Liver (tissue), 9 donors: ENCODE measurements around the gene CDH13. TPM values are rescaled to one million over a fixed set of nuclear protein-coding genes. Genes with fewer than 3 reads are reported as not detected.

Source experiments
- DNase-seq: peaks from one replicate; pipeline ENCODE4 v3.0.0-alpha.2; 2017; ENCODE audit warnings: low spot score
- H3K27ac ChIP-seq, 2 donors: one replicate each; pipeline ENCODE4 v1.7.0; 2013; ENCODE audit warnings: inconsistent platforms in 2 of 2, low read length in 2 of 2, control low read depth in 1 of 2, low read depth in 1 of 2, mild to moderate bottlenecking in 1 of 2
- H3K27me3 ChIP-seq, 4 donors: one replicate each; pipeline versions ENCODE4 v1.6.1 to v1.7.0; 2013; ENCODE audit warnings: low read length in 3 of 4, inconsistent platforms in 1 of 4, mild to moderate bottlenecking in 1 of 4, moderate library complexity in 1 of 4; ENCODE audit not compliant: control insufficient read depth in 4 of 4, insufficient read depth in 4 of 4
- H3K36me3 ChIP-seq, 4 donors: one replicate each; pipeline versions ENCODE4 v1.6.1 to v1.7.0; 2013; ENCODE audit warnings: low read length in 3 of 4, mild to moderate bottlenecking in 3 of 4, low read depth in 1 of 4, moderate library complexity in 1 of 4; ENCODE audit not compliant: control insufficient read depth in 4 of 4, insufficient read depth in 3 of 4
- H3K4me1 ChIP-seq, 4 donors: one replicate each; pipeline versions ENCODE4 v1.6.1 to v1.7.0; 2013; ENCODE audit warnings: low read length in 3 of 4, mild to moderate bottlenecking in 3 of 4, moderate library complexity in 1 of 4; ENCODE audit not compliant: control insufficient read depth in 4 of 4, insufficient read depth in 4 of 4
- H3K4me3 ChIP-seq, 3 donors: one replicate each; pipeline versions ENCODE4 v1.6.1 to v1.7.0; 2013; ENCODE audit warnings: low read length in 3 of 3, control low read depth in 1 of 3, low read depth in 1 of 3, mild to moderate bottlenecking in 1 of 3
- H3K9ac ChIP-seq, 2 donors: one replicate each; pipeline ENCODE4 v1.7.0; 2013; ENCODE audit warnings: low read length in 2 of 2, mild to moderate bottlenecking in 2 of 2, moderate library complexity in 2 of 2, control low read depth in 1 of 2, low read depth in 1 of 2
- H3K9me3 ChIP-seq, 4 donors: one replicate each; pipeline versions ENCODE4 v1.6.1 to v1.7.0; 2013; ENCODE audit warnings: low read length in 3 of 4; ENCODE audit not compliant: control insufficient read depth in 4 of 4
- EGR1 ChIP-seq, 2 donors: IDR thresholded peaks; 2 replicates each; pipeline ENCODE4 v1.6.1; 2016 to 2018; ENCODE audit warnings: antibody characterized with exemption in 2 of 2, low read depth in 2 of 2
- FOXA1 ChIP-seq: IDR thresholded peaks from 2 replicates; pipeline ENCODE4 v1.6.1; 2016; ENCODE audit warnings: antibody characterized with exemption
- FOXA2 ChIP-seq: IDR thresholded peaks from 2 replicates; pipeline ENCODE4 v1.6.1; 2016; ENCODE audit warnings: antibody characterized with exemption
- GABPA ChIP-seq, 2 donors: IDR thresholded peaks in 1 of 2; conservative IDR thresholded peaks in 1 of 2; 2 replicates each; pipeline ENCODE4 v1.6.1; 2016; ENCODE audit warnings: antibody characterized with exemption in 2 of 2, mild to moderate bottlenecking in 1 of 2, moderate library complexity in 1 of 2
- HNF4A ChIP-seq, 2 donors: conservative IDR thresholded peaks; 2 replicates each; pipeline ENCODE4 v1.6.1; 2016; ENCODE audit warnings: antibody characterized with exemption in 2 of 2, mild to moderate bottlenecking in 2 of 2
- HNF4G ChIP-seq: IDR thresholded peaks from 2 replicates; pipeline ENCODE4 v1.6.1; 2016; ENCODE audit warnings: antibody characterized with exemption
- JUND ChIP-seq, 2 donors: IDR thresholded peaks; 2 replicates each; pipeline ENCODE4 v1.6.1; 2016; ENCODE audit warnings: antibody characterized with exemption in 2 of 2
- NR2F2 ChIP-seq: IDR thresholded peaks from 2 replicates; pipeline ENCODE4 v1.6.1; 2016; ENCODE audit warnings: antibody characterized with exemption
- RAD21 ChIP-seq, 2 donors: IDR thresholded peaks; 2 replicates each; pipeline ENCODE4 v1.6.1; 2016; ENCODE audit warnings: antibody characterized with exemption in 2 of 2, mild to moderate bottlenecking in 2 of 2
- RXRA ChIP-seq, 2 donors: IDR thresholded peaks; 2 replicates each; pipeline ENCODE4 v1.6.1; 2017 to 2018; ENCODE audit warnings: antibody characterized with exemption in 2 of 2, mild to moderate bottlenecking in 1 of 2
- SP1 ChIP-seq: IDR thresholded peaks from 2 replicates; pipeline ENCODE4 v1.6.1; 2018; ENCODE audit warnings: antibody characterized with exemption, mild to moderate bottlenecking
- TAF1 ChIP-seq: conservative IDR thresholded peaks from 2 replicates; pipeline ENCODE4 v1.6.1; 2016; ENCODE audit warnings: antibody characterized with exemption, mild to moderate bottlenecking
- WGBS: extraction: QIAGEN DNeasy Blood & Tissue Kit; methylation state at CpG from one replicate; pipeline ENCODE4 v1.1.7; 2013; 5-methylcytosine and 5-hydroxymethylcytosine counted together
- polyA plus RNA-seq, 2 donors: library from polyadenylated mRNA; stranded (reverse) in 1 of 2; unstranded in 1 of 2; fragments of 200-250 nt in 1 of 2; fragments of >200 nt in 1 of 2; fragmentation: Nextera tagmentation in 1 of 2; extraction: Ambion mirVana in 1 of 2; gene quantifications; one replicate each; pipeline versions ENCODE4 v1.2.1 to v1.2.3, GENCODE V29; 2013 to 2015
- total RNA-seq, 2 donors: library from RNA; depleted of rRNA; stranded (reverse); fragments of >200 nt; gene quantifications; one replicate each; pipeline ENCODE4 v1.2.3, GENCODE V29; 2014
- TF ChIP-seq, protein P1 (sequence below): IDR thresholded peaks from 2 replicates; pipeline ENCODE4 v1.6.1; 2016; ENCODE audit warnings: antibody characterized with exemption
- TF ChIP-seq, protein P2 (sequence below): IDR thresholded peaks from 2 replicates; pipeline ENCODE4 v1.6.1; 2016; ENCODE audit warnings: antibody characterized with exemption
- TF ChIP-seq, protein P3 (sequence below): IDR thresholded peaks from 2 replicates; pipeline ENCODE4 v1.6.1; 2016; ENCODE audit warnings: antibody characterized with exemption, mild to moderate bottlenecking
- TF ChIP-seq, protein P4 (sequence below): IDR thresholded peaks from 2 replicates; pipeline ENCODE4 v1.6.1; 2016; ENCODE audit warnings: antibody characterized with exemption
- donor health status: healthy.
- donor health status: healthy.
- donor health status: healthy.
- donor health status: healthy.
- donor health status: healthy.

CDH13 gene
- total and polyA plus RNA-seq, 4 donors, result 0.21 to 1.5 (median 0.58) TPM

DNA sequence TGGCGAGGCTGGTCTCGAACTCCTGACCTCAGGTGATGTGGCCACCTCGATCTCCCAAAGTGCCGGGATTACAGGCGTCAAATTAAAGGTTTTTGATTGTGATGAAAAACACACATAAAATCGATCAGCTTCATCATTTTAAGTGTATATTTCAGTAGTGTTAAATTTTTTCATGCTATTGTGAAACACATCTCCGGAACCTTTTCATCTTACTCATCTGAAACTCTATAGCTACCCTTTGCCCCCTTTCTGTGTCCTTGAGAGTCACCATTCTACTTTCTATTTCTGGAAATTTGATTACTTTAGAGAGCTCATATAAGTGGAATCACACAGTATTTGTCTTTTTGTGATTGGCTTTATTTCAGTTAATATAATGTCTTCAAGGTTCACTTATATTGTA lies 702.7 kb downstream of the CDH13 start:
- H3K4me3 ChIP-seq, result no peak overlapping the region
- H3K4me1 ChIP-seq, result no peaks in the 10 kb centered on the region
- 63% methylated on average over 7 of the region's 7 CpGs for WGBS
- TF ChIP-seq HNF4G (no peak), JUND (IDR thresholded peaks at IDR 0.05) (no peak), RXRA (IDR thresholded peaks at IDR 0.05) (no peak), TAF1 (no peak), SP1 (no peak), HNF4A (conservative IDR thresholded peaks at IDR 0.05) (no peak), RAD21 (IDR thresholded peaks at IDR 0.05) (no peak), EGR1 (IDR thresholded peaks at IDR 0.05; ENCODE audit: low read depth in 2 of 2) (no peak)
- TF ChIP-seq, protein P1, sequence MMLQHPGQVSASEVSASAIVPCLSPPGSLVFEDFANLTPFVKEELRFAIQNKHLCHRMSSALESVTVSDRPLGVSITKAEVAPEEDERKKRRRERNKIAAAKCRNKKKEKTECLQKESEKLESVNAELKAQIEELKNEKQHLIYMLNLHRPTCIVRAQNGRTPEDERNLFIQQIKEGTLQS, result no peak
- TF ChIP-seq, protein P2, sequence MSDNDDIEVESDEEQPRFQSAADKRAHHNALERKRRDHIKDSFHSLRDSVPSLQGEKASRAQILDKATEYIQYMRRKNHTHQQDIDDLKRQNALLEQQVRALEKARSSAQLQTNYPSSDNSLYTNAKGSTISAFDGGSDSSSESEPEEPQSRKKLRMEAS, result no peak
- H3K9ac ChIP-seq, result no peak overlapping the region
- no peaks in the 10 kb centered on the region for H3K27me3 ChIP-seq
- no peak overlapping the region for H3K27ac ChIP-seq
- DNase-seq, result no peak
- H3K9me3 ChIP-seq, result no peaks in the 10 kb centered on the region
- no peaks in the 10 kb centered on the region for H3K36me3 ChIP-seq

DNA sequence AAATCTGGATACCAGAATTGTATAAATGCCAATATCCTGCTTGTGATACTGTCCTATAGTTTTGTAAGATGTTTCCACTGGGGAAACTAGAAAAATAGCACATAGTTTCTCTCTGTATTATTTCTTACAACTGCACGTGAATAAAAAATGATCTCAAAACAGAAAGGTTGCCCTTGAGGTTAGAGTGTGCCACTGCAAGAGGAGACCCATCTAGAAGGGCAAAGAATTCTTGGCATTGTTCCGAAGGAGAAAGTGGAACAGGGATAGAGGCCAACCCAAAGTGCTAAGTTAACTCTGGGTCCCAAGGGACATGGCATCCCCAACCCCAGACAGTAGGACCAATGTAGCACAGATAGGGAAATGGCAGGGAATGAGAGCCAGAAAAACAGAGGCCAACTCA lies 703.5 kb downstream of the CDH13 start:
- DNase-seq, result no peak
- Histone ChIP-seq H3K27me3 (no peaks in the 10 kb centered on the region), H3K4me1 (no peaks in the 10 kb centered on the region), H3K27ac (no peak overlapping the region), H3K9me3 (no peaks in the 10 kb centered on the region), H3K36me3 (no peaks in the 10 kb centered on the region), H3K9ac (no peak overlapping the region), H3K4me3 (no peak overlapping the region)
- TF ChIP-seq, protein P2, result no peak
- no peak for TF ChIP-seq JUND (IDR thresholded peaks at IDR 0.05)
- TF ChIP-seq, protein P3, sequence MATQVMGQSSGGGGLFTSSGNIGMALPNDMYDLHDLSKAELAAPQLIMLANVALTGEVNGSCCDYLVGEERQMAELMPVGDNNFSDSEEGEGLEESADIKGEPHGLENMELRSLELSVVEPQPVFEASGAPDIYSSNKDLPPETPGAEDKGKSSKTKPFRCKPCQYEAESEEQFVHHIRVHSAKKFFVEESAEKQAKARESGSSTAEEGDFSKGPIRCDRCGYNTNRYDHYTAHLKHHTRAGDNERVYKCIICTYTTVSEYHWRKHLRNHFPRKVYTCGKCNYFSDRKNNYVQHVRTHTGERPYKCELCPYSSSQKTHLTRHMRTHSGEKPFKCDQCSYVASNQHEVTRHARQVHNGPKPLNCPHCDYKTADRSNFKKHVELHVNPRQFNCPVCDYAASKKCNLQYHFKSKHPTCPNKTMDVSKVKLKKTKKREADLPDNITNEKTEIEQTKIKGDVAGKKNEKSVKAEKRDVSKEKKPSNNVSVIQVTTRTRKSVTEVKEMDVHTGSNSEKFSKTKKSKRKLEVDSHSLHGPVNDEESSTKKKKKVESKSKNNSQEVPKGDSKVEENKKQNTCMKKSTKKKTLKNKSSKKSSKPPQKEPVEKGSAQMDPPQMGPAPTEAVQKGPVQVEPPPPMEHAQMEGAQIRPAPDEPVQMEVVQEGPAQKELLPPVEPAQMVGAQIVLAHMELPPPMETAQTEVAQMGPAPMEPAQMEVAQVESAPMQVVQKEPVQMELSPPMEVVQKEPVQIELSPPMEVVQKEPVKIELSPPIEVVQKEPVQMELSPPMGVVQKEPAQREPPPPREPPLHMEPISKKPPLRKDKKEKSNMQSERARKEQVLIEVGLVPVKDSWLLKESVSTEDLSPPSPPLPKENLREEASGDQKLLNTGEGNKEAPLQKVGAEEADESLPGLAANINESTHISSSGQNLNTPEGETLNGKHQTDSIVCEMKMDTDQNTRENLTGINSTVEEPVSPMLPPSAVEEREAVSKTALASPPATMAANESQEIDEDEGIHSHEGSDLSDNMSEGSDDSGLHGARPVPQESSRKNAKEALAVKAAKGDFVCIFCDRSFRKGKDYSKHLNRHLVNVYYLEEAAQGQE, result no peak
- TF ChIP-seq NR2F2, result no peak
- TF ChIP-seq RAD21 (IDR thresholded peaks at IDR 0.05), result no peak
- no peak for TF ChIP-seq FOXA1
- TF ChIP-seq TAF1, result no peak
- TF ChIP-seq FOXA2, result no peak
- TF ChIP-seq HNF4A (conservative IDR thresholded peaks at IDR 0.05), result no peak
- TF ChIP-seq, protein P4, sequence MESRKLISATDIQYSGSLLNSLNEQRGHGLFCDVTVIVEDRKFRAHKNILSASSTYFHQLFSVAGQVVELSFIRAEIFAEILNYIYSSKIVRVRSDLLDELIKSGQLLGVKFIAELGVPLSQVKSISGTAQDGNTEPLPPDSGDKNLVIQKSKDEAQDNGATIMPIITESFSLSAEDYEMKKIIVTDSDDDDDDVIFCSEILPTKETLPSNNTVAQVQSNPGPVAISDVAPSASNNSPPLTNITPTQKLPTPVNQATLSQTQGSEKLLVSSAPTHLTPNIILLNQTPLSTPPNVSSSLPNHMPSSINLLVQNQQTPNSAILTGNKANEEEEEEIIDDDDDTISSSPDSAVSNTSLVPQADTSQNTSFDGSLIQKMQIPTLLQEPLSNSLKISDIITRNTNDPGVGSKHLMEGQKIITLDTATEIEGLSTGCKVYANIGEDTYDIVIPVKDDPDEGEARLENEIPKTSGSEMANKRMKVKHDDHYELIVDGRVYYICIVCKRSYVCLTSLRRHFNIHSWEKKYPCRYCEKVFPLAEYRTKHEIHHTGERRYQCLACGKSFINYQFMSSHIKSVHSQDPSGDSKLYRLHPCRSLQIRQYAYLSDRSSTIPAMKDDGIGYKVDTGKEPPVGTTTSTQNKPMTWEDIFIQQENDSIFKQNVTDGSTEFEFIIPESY, result no peak
- TF ChIP-seq HNF4G, result no peak
- TF ChIP-seq EGR1 (IDR thresholded peaks at IDR 0.05; ENCODE audit: low read depth in 2 of 2), result no peak
- no peak for TF ChIP-seq GABPA (IDR thresholded peaks at IDR 0.05 in 1 of 2, conservative IDR thresholded peaks at IDR 0.05 in 1 of 2)
- TF ChIP-seq, protein P1, result no peak
- no peak for TF ChIP-seq RXRA (IDR thresholded peaks at IDR 0.05)
- WGBS, result 65% methylated on average over 2 of the region's 2 CpGs
